Mucosa of descending colon (tissue), 3 donors: ENCODE results near the gene BIRC2. TPM values are rescaled to one million over a fixed set of nuclear protein-coding genes. Genes with fewer than 3 reads are reported as not detected.

Experiments
- ATAC-seq: fragments of 200-7000 bp; cut with Tn5 transposase; one replicate; pipeline ENCODE4 v1.9.1; 2020; ENCODE audit warnings: mild to moderate bottlenecking, moderate library complexity
- DNase-seq, 3 donors: peaks; one replicate each; pipeline ENCODE4 v3.0.0-alpha.2; 2020
- H3K36me3 ChIP-seq: fragments of 200-600 bp; one replicate; pipeline ENCODE4 v1.8.0; 2021; ENCODE audit warnings: low read depth, mild to moderate bottlenecking
- H3K4me1 ChIP-seq: fragments of 200-600 bp; one replicate; pipeline ENCODE4 v1.8.0; 2021; ENCODE audit warnings: low read depth, mild to moderate bottlenecking
- H3K4me3 ChIP-seq: fragments of 200-600 bp; one replicate; pipeline ENCODE4 v1.8.0; 2021; ENCODE audit warnings: mild to moderate bottlenecking
- H3K9me3 ChIP-seq: fragments of 200-600 bp; one replicate; pipeline ENCODE4 v1.8.0; 2021; ENCODE audit warnings: mild to moderate bottlenecking
- CTCF ChIP-seq: fragments of 200-600 bp; IDR thresholded peaks from one replicate; pipeline ENCODE4 v1.8.0; 2022; ENCODE audit warnings: antibody characterized with exemption, mild to moderate bottlenecking
- intact Hi-C, 2 donors: fragments of 100-400 bp; cut with DNase I in 1 of 2; cut with micrococcal nuclease in 1 of 2; formaldehyde crosslinking; loops; one replicate each; pipeline versions ENCODE4 v1.11.0 to v1.11.1; 2022; cut with DNase I, micrococcal nuclease
- total RNA-seq, 3 donors: library from RNA; stranded (reverse); fragmentation: NEBNext Ultra II Directional in 2 of 3; extraction: Animal tissue kit (Norgen Biotek cat#: 25700) in 2 of 3; gene quantifications; one replicate each; pipeline versions ENCODE4 v1.2.1 to v1.2.4, GENCODE V29; 2021 to 2023
- donor health status: DM: no; HTN: no; CAD: no; lungs with moderate emphysema.
- donor health status: DM: no; HTN: no; CAD: no.
- donor health status: DM: no; HTN: yes; CAD: no.

The BIRC2 gene
- total RNA-seq, 3 donors from 2014 or later: 42.8 to 55.0 (median 45.2) TPM

GRCh38 chr11:102398297-102398696 is 51.3 kb downstream of the BIRC2 start:
- TF ChIP-seq CTCF: no peak
- ATAC-seq (no peak), DNase-seq (no peak)
- Histone ChIP-seq H3K4me3 (no peak overlapping the region), H3K36me3 (peaks cover 4% of the 10 kb centered on the region), H3K9me3 (no peaks in the 10 kb centered on the region), H3K4me1 (no peaks in the 10 kb centered on the region)
- intact Hi-C loops: no loop called here

GRCh38 chr11:102399189-102399588 is 52.2 kb downstream of the BIRC2 start:
- H3K4me1 ChIP-seq: no peaks in the 10 kb centered on the region
- H3K9me3 ChIP-seq: no peaks in the 10 kb centered on the region
- no peak for TF ChIP-seq CTCF
- H3K36me3 ChIP-seq: peaks cover 4% of the 10 kb centered on the region
- no peak for ATAC-seq
- DNase-seq: no peak
- H3K4me3 ChIP-seq: no peak overlapping the region
- intact Hi-C loops: no loop called here

GRCh38 chr11:102400603-102401002 is 53.6 kb downstream of the BIRC2 start:
- Histone ChIP-seq H3K36me3 (peaks cover 4% of the 10 kb centered on the region), H3K4me3 (no peak overlapping the region), H3K4me1 (no peaks in the 10 kb centered on the region), H3K9me3 (no peaks in the 10 kb centered on the region)
- ATAC-seq (no peak), DNase-seq (no peak)
- no peak for TF ChIP-seq CTCF
- intact Hi-C loops: no loop called here

- ATAC-seq: no peak
- DNase-seq: no peak
- no peaks in the 10 kb centered on the region for H3K9me3 ChIP-seq
- intact Hi-C loops: no loop called here
- H3K4me1 ChIP-seq: no peaks in the 10 kb centered on the region
- H3K4me3 ChIP-seq: no peak overlapping the region
- peaks cover 4% of the 10 kb centered on the region for H3K36me3 ChIP-seq
- TF ChIP-seq CTCF: no peak
These were observed 54.9 kb downstream of the BIRC2 start for GRCh38 chr11:102401905-102402304.

GRCh38 chr11:102402548-102402947 is 55.5 kb downstream of the BIRC2 start:
- no peak for TF ChIP-seq CTCF
- no peak overlapping the region for H3K4me3 ChIP-seq
- H3K36me3 ChIP-seq: peaks cover 4% of the 10 kb centered on the region
- intact Hi-C loops: no loop called here
- no peaks in the 10 kb centered on the region for H3K9me3 ChIP-seq
- ATAC-seq (no peak), DNase-seq (no peak)
- H3K4me1 ChIP-seq: no peaks in the 10 kb centered on the region

GRCh38 chr11:102405501-102405900 is 58.5 kb downstream of the BIRC2 start:
- no peak for DNase-seq
- H3K4me1 ChIP-seq: no peaks in the 10 kb centered on the region
- peaks cover 4% of the 10 kb centered on the region for H3K36me3 ChIP-seq
- intact Hi-C loops: no loop called here
- ATAC-seq: no peak
- TF ChIP-seq CTCF: no peak
- no peak overlapping the region for H3K4me3 ChIP-seq
- H3K9me3 ChIP-seq: no peaks in the 10 kb centered on the region
